AG10803 (cell line): ENCODE data around the gene SPPL2C.

Source experiments
- DNase-seq: peaks from one replicate; pipeline ENCODE4 v3.0.0; 2010; ENCODE audit warnings: low read depth
- H3K4me3 ChIP-seq: 2 replicates; pipeline ENCODE4 v1.5.1; 2011; ENCODE audit warnings: mild to moderate bottlenecking, low read length, control low read depth
- TF ChIP-seq, protein P1 (sequence below): conservative IDR thresholded peaks from 2 replicates; pipeline ENCODE4 v1.5.1; 2011; ENCODE audit warnings: mild to moderate bottlenecking, low read length, control low read depth, inconsistent platforms

SPPL2C gene

DNA sequence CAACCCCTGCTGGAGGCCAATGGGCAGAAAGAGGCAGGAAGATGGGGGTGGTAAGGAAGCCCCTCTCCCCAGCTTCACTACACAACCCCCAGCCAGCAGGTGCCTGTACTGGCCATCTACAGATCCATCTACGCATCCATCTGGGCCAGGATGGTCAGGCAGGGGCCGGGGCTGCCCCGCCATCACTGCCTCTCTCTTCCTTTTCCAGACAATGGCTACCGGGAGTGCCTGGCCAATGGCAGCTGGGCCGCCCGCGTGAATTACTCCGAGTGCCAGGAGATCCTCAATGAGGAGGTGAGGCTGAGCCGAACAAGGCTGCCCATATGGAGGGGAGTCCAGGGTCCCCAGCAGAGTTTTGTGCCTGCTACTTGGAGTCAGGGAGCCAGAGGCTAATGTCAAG, 23.5 kb upstream of the SPPL2C start:
- DNase-seq, result no peak
- TF ChIP-seq, protein P1, sequence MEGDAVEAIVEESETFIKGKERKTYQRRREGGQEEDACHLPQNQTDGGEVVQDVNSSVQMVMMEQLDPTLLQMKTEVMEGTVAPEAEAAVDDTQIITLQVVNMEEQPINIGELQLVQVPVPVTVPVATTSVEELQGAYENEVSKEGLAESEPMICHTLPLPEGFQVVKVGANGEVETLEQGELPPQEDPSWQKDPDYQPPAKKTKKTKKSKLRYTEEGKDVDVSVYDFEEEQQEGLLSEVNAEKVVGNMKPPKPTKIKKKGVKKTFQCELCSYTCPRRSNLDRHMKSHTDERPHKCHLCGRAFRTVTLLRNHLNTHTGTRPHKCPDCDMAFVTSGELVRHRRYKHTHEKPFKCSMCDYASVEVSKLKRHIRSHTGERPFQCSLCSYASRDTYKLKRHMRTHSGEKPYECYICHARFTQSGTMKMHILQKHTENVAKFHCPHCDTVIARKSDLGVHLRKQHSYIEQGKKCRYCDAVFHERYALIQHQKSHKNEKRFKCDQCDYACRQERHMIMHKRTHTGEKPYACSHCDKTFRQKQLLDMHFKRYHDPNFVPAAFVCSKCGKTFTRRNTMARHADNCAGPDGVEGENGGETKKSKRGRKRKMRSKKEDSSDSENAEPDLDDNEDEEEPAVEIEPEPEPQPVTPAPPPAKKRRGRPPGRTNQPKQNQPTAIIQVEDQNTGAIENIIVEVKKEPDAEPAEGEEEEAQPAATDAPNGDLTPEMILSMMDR, result no peak
- no peak overlapping the region for H3K4me3 ChIP-seq

- H3K4me3 ChIP-seq, result no peak overlapping the region
- TF ChIP-seq, protein P1, result no peak
- no peak for DNase-seq
Observed at GRCh38 chr17:45823598-45823997, 21.1 kb upstream of the SPPL2C start.

DNA sequence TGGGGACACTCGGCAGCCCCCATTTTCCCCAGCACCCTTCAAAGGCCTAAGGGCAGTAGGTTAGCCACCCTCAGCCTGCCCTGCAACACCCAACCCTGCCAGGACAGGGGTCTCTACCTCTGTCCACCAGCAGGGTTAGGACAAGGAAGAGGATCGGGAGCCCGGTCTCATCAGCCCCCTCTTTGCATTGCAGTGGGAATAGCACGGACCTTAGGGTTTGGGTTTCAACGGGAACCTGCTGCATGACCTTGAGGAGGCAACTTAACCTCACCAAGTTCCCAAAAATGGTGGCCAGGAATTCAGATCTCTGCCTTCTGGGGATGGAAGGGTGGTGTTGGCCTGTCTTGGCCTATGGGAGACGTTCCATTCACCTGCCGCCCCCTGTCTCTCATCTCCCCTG, 20.2 kb upstream of the SPPL2C start:
- no peak for DNase-seq
- TF ChIP-seq, protein P1, result no peak
- no peak overlapping the region for H3K4me3 ChIP-seq

GRCh38 chr17:45824901-45825492, 19.7 kb upstream of the SPPL2C start:
- H3K4me3 ChIP-seq, result no peak overlapping the region

GRCh38 chr17:45825792-45826191, 18.9 kb upstream of the SPPL2C start:
- DNase-seq, result no peak
- H3K4me3 ChIP-seq, result no peak overlapping the region
- TF ChIP-seq, protein P1, result no peak

More at GRCh38 chr17:45824901-45825492, 19.7 kb upstream of the SPPL2C start:
- no peak for DNase-seq
- TF ChIP-seq, protein P1, result no peak

- TF ChIP-seq, protein P1, result no peak
- no peak for DNase-seq
- H3K4me3 ChIP-seq, result no peak overlapping the region
Observed at GRCh38 chr17:45826919-45827588, 17.6 kb upstream of the SPPL2C start.

GRCh38 chr17:45828171-45828570, 16.5 kb upstream of the SPPL2C start:
- no peak for DNase-seq
- TF ChIP-seq, protein P1, result no peak

More at GRCh38 chr17:45828171-45828570, 16.5 kb upstream of the SPPL2C start:
- H3K4me3 ChIP-seq, result no peak overlapping the region
